ENCODE data around the gene MAT2B.

MAT2B gene

GRCh38 chr5:163540696-163541095, 35.3 kb downstream of the MAT2B start:
- Histone ChIP-seq H2AFZ (ENCODE audit: low read length) (no peak overlapping the region), H3K27ac (ENCODE audit: low read length) (no peak overlapping the region), H3K36me3 (replicated peaks; ENCODE audit: insufficient read depth, low read length) (no peaks in the 10 kb centered on the region), H3K4me2 (ENCODE audit: low read depth, low read length) (no peak overlapping the region), H3K79me2 (ENCODE audit: low read length) (no peaks in the 10 kb centered on the region), H3K4me1 (ENCODE audit: low read length) (no peaks in the 10 kb centered on the region), H3F3A (ENCODE audit: insufficient read depth, low read length) (no peaks in the 10 kb centered on the region), H3K9ac (ENCODE audit: low read length) (no peak overlapping the region), H3K4me3 (ENCODE audit: low read length) (no peak overlapping the region), H3K9me3 (replicated peaks; ENCODE audit: insufficient read depth, low read length) (no peaks in the 10 kb centered on the region), H3K9me2 (replicated peaks; ENCODE audit: insufficient read depth, low read length) (no peaks in the 10 kb centered on the region), H4K20me1 (ENCODE audit: insufficient read depth, low read length) (no peaks in the 10 kb centered on the region), H3K27me3 (replicated peaks; ENCODE audit: insufficient read depth, low read length) (no peaks in the 10 kb centered on the region)
- TF ChIP-seq EZH2 (optimal IDR thresholded peaks at IDR 0.05; ENCODE audit: low read depth, low read length) (no peak), EZH2phosphoT487 (IDR thresholded peaks at IDR 0.05; ENCODE audit: low read length) (no peak), CTCF (IDR thresholded peaks at IDR 0.05; ENCODE audit: low read length) (no peak)
- DNase-seq: no peak

- H3K27me3 ChIP-seq (replicated peaks; ENCODE audit: insufficient read depth, low read length): no peaks in the 10 kb centered on the region
- no peak overlapping the region for H2AFZ ChIP-seq (ENCODE audit: low read length)
- H3K4me1 ChIP-seq (ENCODE audit: low read length): no peaks in the 10 kb centered on the region
- H3F3A ChIP-seq (ENCODE audit: insufficient read depth, low read length): no peaks in the 10 kb centered on the region
- no peak overlapping the region for H3K9ac ChIP-seq (ENCODE audit: low read length)
- no peak overlapping the region for H3K4me2 ChIP-seq (ENCODE audit: low read depth, low read length)
- no peaks in the 10 kb centered on the region for H3K79me2 ChIP-seq (ENCODE audit: low read length)
- no peaks in the 10 kb centered on the region for H3K36me3 ChIP-seq (replicated peaks; ENCODE audit: insufficient read depth, low read length)
- no peaks in the 10 kb centered on the region for H3K9me2 ChIP-seq (replicated peaks; ENCODE audit: insufficient read depth, low read length)
- H3K9me3 ChIP-seq (replicated peaks; ENCODE audit: insufficient read depth, low read length): no peaks in the 10 kb centered on the region
- TF ChIP-seq EZH2phosphoT487 (IDR thresholded peaks at IDR 0.05; ENCODE audit: low read length) (no peak), EZH2 (optimal IDR thresholded peaks at IDR 0.05; ENCODE audit: low read depth, low read length) (no peak), CTCF (IDR thresholded peaks at IDR 0.05; ENCODE audit: low read length) (no peak)
- no peak overlapping the region for H3K27ac ChIP-seq (ENCODE audit: low read length)
- H4K20me1 ChIP-seq (ENCODE audit: insufficient read depth, low read length): no peaks in the 10 kb centered on the region
- no peak overlapping the region for H3K4me3 ChIP-seq (ENCODE audit: low read length)
- DNase-seq: no peak
Measured at GRCh38 chr5:163542771-163543170, 37.4 kb downstream of the MAT2B start.

GRCh38 chr5:163544041-163544440, 38.6 kb downstream of the MAT2B start:
- Histone ChIP-seq H3K27ac (ENCODE audit: low read length) (no peak overlapping the region), H3K27me3 (replicated peaks; ENCODE audit: insufficient read depth, low read length) (no peaks in the 10 kb centered on the region), H3K79me2 (ENCODE audit: low read length) (no peaks in the 10 kb centered on the region), H3K9me2 (replicated peaks; ENCODE audit: insufficient read depth, low read length) (no peaks in the 10 kb centered on the region), H3K9me3 (replicated peaks; ENCODE audit: insufficient read depth, low read length) (no peaks in the 10 kb centered on the region), H3F3A (ENCODE audit: insufficient read depth, low read length) (no peaks in the 10 kb centered on the region), H3K4me2 (ENCODE audit: low read depth, low read length) (no peak overlapping the region), H4K20me1 (ENCODE audit: insufficient read depth, low read length) (no peaks in the 10 kb centered on the region), H3K36me3 (replicated peaks; ENCODE audit: insufficient read depth, low read length) (no peaks in the 10 kb centered on the region), H3K4me3 (ENCODE audit: low read length) (no peak overlapping the region), H3K4me1 (ENCODE audit: low read length) (no peaks in the 10 kb centered on the region), H2AFZ (ENCODE audit: low read length) (no peak overlapping the region), H3K9ac (ENCODE audit: low read length) (no peak overlapping the region)
- TF ChIP-seq EZH2phosphoT487 (IDR thresholded peaks at IDR 0.05; ENCODE audit: low read length) (no peak), EZH2 (optimal IDR thresholded peaks at IDR 0.05; ENCODE audit: low read depth, low read length) (no peak), CTCF (IDR thresholded peaks at IDR 0.05; ENCODE audit: low read length) (no peak)
- DNase-seq: no peak

Measured in MM.1S (cell line).